Frontal cortex (tissue), 4 donors: ENCODE measurements around the gene TCHP. TPM values are rescaled to one million over a fixed set of nuclear protein-coding genes. Genes with fewer than 3 reads are reported as not detected.
"Not testable (repeated sequence)": the region's sequence is repeated elsewhere in the genome, so short reads cannot be mapped to it uniquely, and the experiment has no call there.

Experiments used
- DNase-seq, 2 donors: peaks; one replicate each; pipeline ENCODE4 v3.0.0; 2012; ENCODE audit warnings: low spot score in 2 of 2
- FAIRE-seq: peaks from 2 replicates; lab custom pipeline; 2012; peaks lifted over from hg19 to GRCh38; lab: Jason Lieb, UNC
- total RNA-seq: library from RNA; depleted of rRNA; stranded (reverse); fragments of >200 nt; gene quantifications from one replicate; pipeline ENCODE4 v1.2.3, GENCODE V29; 2014
- donor health status: control.
- donor health status: control.
- donor health status: control.

The TCHP gene
- 5.3 TPM for total RNA-seq

DNA sequence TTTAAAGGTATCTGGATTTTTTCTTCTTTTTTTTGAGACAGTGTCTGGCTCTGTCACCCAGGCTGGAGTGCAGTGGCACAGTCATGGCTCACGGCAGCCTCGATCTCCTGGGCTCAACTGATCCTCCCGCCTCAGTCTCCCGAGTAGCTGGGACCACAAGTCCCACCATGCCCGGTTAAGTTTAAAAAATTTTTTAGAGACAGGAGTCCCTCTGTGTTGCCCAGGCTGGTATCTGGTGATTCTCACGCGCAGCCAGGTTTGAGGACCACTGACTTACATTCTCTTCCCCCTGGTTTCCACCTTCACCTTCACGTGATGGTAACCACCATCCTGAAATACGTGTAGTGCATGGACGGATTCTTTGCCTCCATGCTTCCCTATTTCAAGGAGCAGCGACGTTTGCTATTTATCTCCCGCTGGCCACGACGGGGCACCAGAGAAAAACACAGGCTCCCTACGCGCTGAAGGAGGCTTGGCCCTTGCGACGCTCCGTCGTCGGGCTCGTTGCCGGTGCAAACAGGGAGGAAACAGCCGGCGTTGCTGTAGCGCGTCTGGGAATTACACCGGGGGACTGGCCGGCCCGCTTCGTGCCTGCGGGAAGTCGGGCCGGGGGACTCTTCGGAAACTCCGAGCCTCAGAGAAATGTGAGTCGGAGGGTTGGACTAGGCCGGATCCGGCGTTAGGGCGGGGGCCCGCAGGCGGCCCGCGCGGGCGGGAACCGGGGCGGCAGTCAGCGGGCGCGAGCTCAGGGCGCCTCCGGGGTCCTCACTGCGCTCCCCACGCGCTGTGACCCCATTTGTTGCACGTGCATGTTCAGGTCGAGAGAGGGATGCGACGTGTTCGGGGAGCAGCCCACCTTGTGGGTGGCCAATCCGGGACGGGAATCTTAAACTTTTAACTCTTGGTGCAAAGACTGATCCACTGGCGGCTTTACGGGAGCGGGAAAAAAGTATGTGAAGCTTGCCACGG is at the start of gene TCHP:
Gene TCHP, plus strand, starts transcription at position 492 of the 969 bp plus-strand sequence. CDS start 2,753 bp downstream, outside the sequence.
- FAIRE-seq: no peak
- DNase-seq: peak; percentile 89 to 91

DNA sequence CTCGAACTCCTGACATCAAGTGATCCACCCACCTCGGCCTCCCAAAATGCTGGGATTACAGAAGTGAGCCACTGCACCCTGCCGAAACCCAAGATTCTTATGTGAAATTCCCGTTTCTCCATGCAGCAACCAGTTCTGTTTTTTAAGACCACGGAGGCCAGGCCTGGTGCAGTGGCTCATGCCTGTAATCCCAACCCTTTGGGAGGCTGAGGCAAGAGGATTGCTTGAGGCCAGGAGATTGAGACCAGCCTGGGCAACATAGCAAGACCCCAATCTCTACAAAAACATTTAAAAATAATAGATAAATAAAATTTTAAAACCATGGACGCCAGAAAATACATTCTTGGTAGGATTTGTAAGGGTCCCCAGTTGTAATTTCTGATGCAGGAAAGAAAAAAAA is 49.6 kb upstream of the TCHP start:
- not testable (repeated sequence) for FAIRE-seq, DNase-seq

DNA sequence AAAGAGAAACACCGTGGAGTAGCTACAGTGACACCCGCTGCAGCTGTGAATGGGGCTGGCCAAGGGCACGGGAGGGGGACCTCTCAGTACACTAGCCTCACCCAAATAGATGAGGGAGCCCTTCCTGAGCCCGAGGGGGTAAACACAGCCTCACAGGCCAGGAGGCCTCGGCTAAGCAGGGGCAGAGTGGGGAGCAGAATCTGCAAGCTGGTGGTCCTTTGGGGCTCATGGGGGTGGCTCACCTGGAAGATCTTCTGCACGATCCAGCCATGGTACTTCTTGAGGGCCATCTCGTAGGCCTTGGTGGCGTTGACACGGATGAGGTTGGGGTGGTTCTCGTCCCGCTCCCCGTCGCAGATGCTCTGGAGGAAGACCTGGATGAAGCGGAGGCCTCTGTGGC is 44.7 kb upstream of the TCHP start:
- FAIRE-seq: no peak
- DNase-seq: no peak

DNA sequence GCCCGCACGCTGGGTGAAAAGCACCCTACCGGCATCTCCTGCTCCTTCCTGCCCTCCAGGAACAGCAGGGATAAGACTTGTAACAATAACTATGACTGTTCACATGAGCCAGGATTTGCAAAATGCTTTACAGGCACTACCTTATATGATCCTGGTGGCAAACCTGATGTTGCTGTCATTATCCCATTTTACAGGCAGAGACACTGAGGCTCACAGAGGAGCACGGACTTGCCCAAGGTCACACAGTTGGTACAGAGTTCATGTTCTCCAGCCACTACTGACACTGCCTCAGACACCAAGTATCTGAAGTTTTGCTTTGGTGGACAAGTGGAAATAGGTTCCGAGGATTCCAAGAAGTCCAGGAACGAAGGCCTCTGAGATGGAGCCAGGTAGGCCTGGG is 42.4 kb upstream of the TCHP start:
- no peak for FAIRE-seq
- DNase-seq: no peak

- FAIRE-seq: no peak
These were observed 41.3 kb upstream of the TCHP start for GRCh38 chr12:109858764-109859163.

GRCh38 chr12:109860977-109861376 is 39.1 kb upstream of the TCHP start:
- FAIRE-seq: no peak

More at GRCh38 chr12:109858764-109859163, 41.3 kb upstream of the TCHP start:
- DNase-seq: no peak

GRCh38 chr12:109861689-109862314 is 38.3 kb upstream of the TCHP start:
- no peak for DNase-seq
- no peak for FAIRE-seq

More at GRCh38 chr12:109860977-109861376, 39.1 kb upstream of the TCHP start:
- no peak for DNase-seq

GRCh38 chr12:109862491-109862890 is 37.6 kb upstream of the TCHP start:
- not testable (repeated sequence) for DNase-seq, FAIRE-seq

- FAIRE-seq (no peak), DNase-seq (no peak)
These were observed 36.0 kb upstream of the TCHP start for GRCh38 chr12:109863847-109864712.

- no peak for FAIRE-seq
These were observed 35.2 kb upstream of the TCHP start for GRCh38 chr12:109864916-109865315.

DNA sequence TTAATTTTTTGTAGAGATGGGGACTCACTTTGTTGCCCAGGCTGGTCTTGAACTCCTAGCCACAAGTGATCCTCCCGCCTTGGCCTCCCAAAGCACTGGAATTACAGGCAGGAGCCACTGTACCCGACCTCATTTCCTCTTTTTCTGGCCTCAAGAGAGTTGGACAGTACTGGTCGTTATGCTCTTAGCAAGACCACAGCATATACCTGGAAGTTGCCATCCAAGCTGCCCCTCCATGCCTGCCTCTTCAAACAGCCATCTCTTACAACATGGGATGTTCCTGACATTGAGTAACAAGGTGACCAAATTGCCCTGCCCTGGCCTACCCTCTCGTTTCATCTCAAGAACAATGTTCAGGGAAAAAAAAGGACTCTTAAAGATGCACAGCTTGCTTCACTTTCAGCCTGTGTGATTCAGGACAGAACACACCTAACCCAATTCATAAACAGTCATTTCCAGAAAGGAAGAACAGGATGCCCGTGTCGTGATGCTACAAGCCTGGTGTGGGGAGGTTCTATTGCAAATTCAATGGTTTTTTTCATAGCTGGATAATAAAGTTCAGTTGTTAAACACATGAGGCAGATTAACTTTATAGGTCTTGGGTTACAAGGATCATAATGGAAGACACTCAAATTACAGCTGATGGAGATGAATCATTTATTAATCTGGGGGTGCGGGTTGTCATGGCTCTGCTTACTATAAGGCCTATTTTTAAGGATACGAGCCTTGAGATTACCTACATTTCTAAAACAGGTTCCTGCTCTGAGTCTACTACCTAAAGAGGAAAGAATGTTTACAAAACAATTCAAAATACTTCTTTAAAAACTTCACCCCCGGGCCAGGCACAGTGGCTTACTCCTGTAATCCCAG is 31.7 kb upstream of the TCHP start:
- FAIRE-seq (no peak), DNase-seq (no peak)

More at GRCh38 chr12:109864916-109865315, 35.2 kb upstream of the TCHP start:
- no peak for DNase-seq

GRCh38 chr12:109870648-109871047 is 29.4 kb upstream of the TCHP start:
- DNase-seq (no peak), FAIRE-seq (no peak)

GRCh38 chr12:109871668-109872314 is 28.3 kb upstream of the TCHP start:
- DNase-seq: no peak

GRCh38 chr12:109873653-109874052 is 26.4 kb upstream of the TCHP start:
- no peak for FAIRE-seq

More at GRCh38 chr12:109871668-109872314, 28.3 kb upstream of the TCHP start:
- FAIRE-seq: no peak

DNA sequence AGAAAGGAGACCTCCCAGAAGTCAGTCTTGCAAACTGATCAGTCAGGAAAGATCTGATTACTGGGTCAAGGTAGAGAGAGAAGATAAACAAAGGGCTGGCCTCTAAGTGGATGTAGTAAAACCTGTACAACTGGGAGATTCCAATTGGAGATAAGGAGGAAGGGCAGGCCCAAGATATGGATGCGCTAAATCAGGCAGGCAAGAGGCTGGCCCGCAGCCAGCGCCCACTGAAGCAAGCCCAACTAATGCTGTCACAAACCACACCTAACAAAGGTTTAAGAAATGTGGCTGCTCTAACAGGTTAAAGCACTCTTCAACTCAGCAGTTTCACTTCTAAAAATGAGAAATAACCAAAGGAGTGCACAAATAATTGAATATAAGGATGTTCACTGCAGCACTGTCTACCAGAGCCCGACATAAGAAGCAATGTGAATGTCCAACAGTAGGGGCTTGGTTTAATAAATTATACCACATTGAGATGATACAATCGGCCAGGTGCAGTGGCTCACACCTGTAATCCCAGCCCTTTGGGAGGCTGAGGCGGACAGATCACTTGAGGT is 24.4 kb upstream of the TCHP start:
- FAIRE-seq: no peak

More at GRCh38 chr12:109873653-109874052, 26.4 kb upstream of the TCHP start:
- no peak for DNase-seq

DNA sequence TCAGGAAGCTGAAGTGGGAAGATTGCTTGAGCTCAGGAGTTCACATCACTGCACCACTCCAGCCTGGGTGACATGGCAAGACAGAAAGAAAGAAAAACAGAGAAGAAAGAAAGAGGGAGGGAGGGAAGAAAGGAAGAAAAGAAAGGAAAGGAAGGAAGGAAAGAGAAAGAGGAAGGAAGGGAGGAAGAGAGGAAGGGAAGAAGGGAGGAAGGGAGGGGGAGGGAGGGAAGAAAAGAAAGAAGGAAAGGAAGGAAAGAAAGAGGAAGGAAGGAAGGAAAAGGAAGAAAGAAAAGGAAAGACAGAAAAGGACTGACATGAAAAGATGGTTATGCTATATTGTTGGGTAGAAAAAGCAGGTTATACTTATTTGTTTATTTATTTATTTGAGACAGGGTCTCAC is 23.7 kb upstream of the TCHP start:
- FAIRE-seq: no peak

More for the DNA sequence above, 24.4 kb upstream of the TCHP start:
- no peak for DNase-seq

GRCh38 chr12:109877504-109878246 is 22.4 kb upstream of the TCHP start:
- no peak for DNase-seq
- no peak for FAIRE-seq

More for the DNA sequence above, 23.7 kb upstream of the TCHP start:
- no peak for DNase-seq
